K562 (cell line): Measurements from ENCODE around the gene ZNF292. TPM values are rescaled to one million over a fixed set of nuclear protein-coding genes. Genes with fewer than 3 reads are reported as not detected.

Experiments
- ATAC-seq: fragments of 200-7000 bp; cut with Tn5 transposase; 3 replicates; pipeline ENCODE4 v1.9.1; 2020; ENCODE audit warnings: moderate library complexity
- BruUV-seq: library from RNA; stranded (reverse); fragments of 400-500 nt; replicated peaks from 2 replicates; lab custom pipeline; 2021; lab: Mats Ljungman, UMichigan
- CTCF ChIA-PET: fragments of 300-600 bp; formaldehyde crosslinking; extraction: SDS; loops from one replicate; lab custom pipeline; 2021; ENCODE audit warnings: low intra/inter-chr PET ratio; lab: Yijun Ruan, JAX
- POLR2A ChIA-PET: fragments of 300-600, 350-650 bp; sonication (Branson Sonifier 250); formaldehyde crosslinking; extraction: SDS; loops from one replicate; lab custom pipeline; 2021; ENCODE audit warnings: antibody characterized with exemption, inconsistent platforms; lab: Yijun Ruan, JAX
- DNase-seq, 4 experiments: peaks; one replicate each; pipeline versions ENCODE4 v3.0.0 to v3.0.0-alpha.2; 2011 to 2018; ENCODE audit warnings: low spot score in 3 of 4, mixed read lengths in 3 of 4; ENCODE audit errors: extremely low read depth in 1 of 4
- FAIRE-seq: peaks from 2 replicates; lab custom pipeline; 2011; peaks lifted over from hg19 to GRCh38; lab: Jason Lieb, UNC
- H2AFZ ChIP-seq: 2 replicates; pipeline ENCODE4 v1.6.0; 2011; ENCODE audit warnings: low read depth, low read length, control low read depth, inconsistent platforms
- H3K27ac ChIP-seq: fragments of 200-600 bp; 3 replicates; pipeline ENCODE4 v1.8.0; 2011; ENCODE audit warnings: low read depth, mild to moderate bottlenecking, control low read depth, inconsistent platforms, low read length, moderate library complexity, mixed read lengths; ENCODE audit errors: extremely low read depth
- H3K27me3 ChIP-seq, 2 experiments: fragments of 300-600 bp in 1 of 2; 2 replicates in 1 of 2; 3 replicates in 1 of 2; pipeline versions ENCODE4 v1.6.0 to v1.8.0; 2011; ENCODE audit warnings: inconsistent platforms in 2 of 2, low read length in 2 of 2, mild to moderate bottlenecking in 1 of 2, mixed read lengths in 1 of 2, moderate library complexity in 1 of 2; ENCODE audit not compliant: control insufficient read depth in 2 of 2, insufficient read depth in 2 of 2
- H3K36me3 ChIP-seq: fragments of 300-600 bp; 3 replicates; pipeline ENCODE4 v1.8.0; 2011; ENCODE audit warnings: mild to moderate bottlenecking, low read length, inconsistent platforms; ENCODE audit not compliant: control insufficient read depth, insufficient read depth
- H3K4me1 ChIP-seq, 2 experiments: fragments of 200-600 bp in 1 of 2; replicated peaks in 1 of 2; 2 replicates in 1 of 2; 3 replicates in 1 of 2; pipeline versions ENCODE4 v1.5.1 to v1.8.0; 2011; ENCODE audit warnings: inconsistent platforms in 2 of 2, low read length in 2 of 2, mild to moderate bottlenecking in 1 of 2, mixed read lengths in 1 of 2, moderate library complexity in 1 of 2; ENCODE audit not compliant: control insufficient read depth in 2 of 2, insufficient read depth in 2 of 2
- H3K4me2 ChIP-seq: 2 replicates; pipeline ENCODE4 v1.6.1; 2011; ENCODE audit warnings: low read length, control low read depth, inconsistent platforms, mixed read lengths; ENCODE audit not compliant: insufficient read depth
- H3K4me3 ChIP-seq: fragments of 200-600 bp; sonication (generic), shearing (Covaris generic); 2 replicates; pipeline ENCODE4 v1.5.1; 2016; ENCODE audit warnings: control low read depth, inconsistent platforms
- H3K79me2 ChIP-seq: fragments of 200-600 bp; 3 replicates; pipeline ENCODE4 v1.8.0; 2011; ENCODE audit warnings: low read length, inconsistent platforms; ENCODE audit not compliant: control insufficient read depth, insufficient read depth
- H3K9ac ChIP-seq, 2 experiments: 2 replicates each; pipeline versions ENCODE4 v1.6.0 to v1.6.1; 2011; ENCODE audit warnings: low read depth in 2 of 2, low read length in 2 of 2, control low read depth in 1 of 2, inconsistent platforms in 1 of 2, mild to moderate bottlenecking in 1 of 2, mixed read lengths in 1 of 2; ENCODE audit not compliant: insufficient read depth in 1 of 2
- H3K9me1 ChIP-seq: one replicate; pipeline ENCODE4 v1.6.0; 2011; ENCODE audit warnings: inconsistent platforms, mild to moderate bottlenecking, low read length, moderate library complexity; ENCODE audit not compliant: control insufficient read depth, insufficient read depth
- H3K9me3 ChIP-seq: replicated peaks from 2 replicates; pipeline ENCODE4 v1.5.1; 2011; ENCODE audit warnings: low read depth, low read length, inconsistent platforms; ENCODE audit not compliant: control insufficient read depth, insufficient read depth
- H4K20me1 ChIP-seq: replicated peaks from 2 replicates; pipeline ENCODE4 v1.6.1; 2011; ENCODE audit warnings: low read length, inconsistent platforms, mixed read lengths; ENCODE audit not compliant: control insufficient read depth, insufficient read depth
- JUND ChIP-seq, 2 experiments: IDR thresholded peaks; 2 replicates in 1 of 2; 3 replicates in 1 of 2; pipeline ENCODE4 v1.6.1; 2011; ENCODE audit warnings: borderline replicate concordance in 2 of 2, low read depth in 2 of 2, low read length in 2 of 2, improper control_type of control experiment in 1 of 2, missing biosample characterization in 1 of 2, missing genetic modification characterization in 1 of 2, missing genetic modification reagents in 1 of 2
- NFRKB ChIP-seq: fragments of 450-650 bp; IDR thresholded peaks from 2 replicates; pipeline ENCODE4 v1.6.1; 2016; ENCODE audit warnings: low read depth
- SRF ChIP-seq, 2 experiments: fragments of 250-450, 450-650 bp in 1 of 2; sonication (Bioruptor Pico) in 1 of 2; sonication (generic) in 1 of 2; formaldehyde crosslinking; IDR thresholded peaks; 2 replicates each; pipeline versions ENCODE4 v1.5.0 to v1.5.1; 2020 to 2022; ENCODE audit warnings: mild to moderate bottlenecking in 1 of 2, missing genetic modification reagents in 1 of 2
- TRIM24 ChIP-seq, 2 experiments: fragments of 450-650 bp; IDR thresholded peaks; 2 replicates each; pipeline ENCODE4 v1.6.1; 2016
- ZNF263 ChIP-seq: sonication (generic); formaldehyde crosslinking; IDR thresholded peaks from 2 replicates; pipeline ENCODE4 v1.8.0; 2022; ENCODE audit warnings: mild to moderate bottlenecking, missing genetic modification reagents, borderline replicate concordance
- WGBS: fragments of 100-300 bp; shearing (Covaris generic); methylation state at CpG from one replicate; pipeline ENCODE4 v1.1.6; 2016; ENCODE audit warnings: low coverage, mixed read lengths; ENCODE audit not compliant: insufficient coverage; ENCODE audit errors: missing lambda C conversion rate; 5-methylcytosine and 5-hydroxymethylcytosine counted together
- in situ Hi-C: fragments of 300-500 bp; cut with MboI; formaldehyde crosslinking; loops from 4 replicates; pipeline ENCODE4 v1.15.0; 2018; ENCODE audit warnings: inconsistent platforms, mixed read lengths
- intact Hi-C: fragments of 100-400 bp; cut with micrococcal nuclease; formaldehyde crosslinking; loops from 2 replicates; pipeline ENCODE4 v1.14.2; 2022
- polyA plus RNA-seq, 8 experiments: library from polyadenylated mRNA; depleted of rRNA in 4 of 8; stranded (reverse) in 5 of 8; unstranded in 3 of 8; fragments of >200 nt; fragmentation: Nextera tagmentation in 2 of 8; fragmentation: Illumina TruSeq in 1 of 8; extraction: Ambion mirVana in 2 of 8; extraction: Trizol in 1 of 8; gene quantifications; 2 replicates each; pipeline versions ENCODE4 v1.2.1 to v1.2.3, GENCODE V29; 2011 to 2014; ENCODE audit warnings: inconsistent platforms in 1 of 8, missing spikeins in 1 of 8
- total RNA-seq, 7 experiments: library from RNA; depleted of rRNA in 6 of 7; stranded (reverse); fragments of >200 nt in 6 of 7; fragmentation: Illumina TruSeq in 2 of 7; extraction: Trizol in 2 of 7; gene quantifications; 2 replicates each; pipeline versions ENCODE4 v1.2.1 to v1.2.3, GENCODE V29; 2011 to 2021; ENCODE audit warnings: low replicate concordance in 1 of 7
- TF ChIP-seq, protein P1 (sequence below): fragments of 450-650 bp; conservative IDR thresholded peaks from 2 replicates; pipeline ENCODE4 v1.6.1; 2016; ENCODE audit warnings: missing genetic modification characterization, low read depth, mild to moderate bottlenecking, control low read depth, missing compliant biosample characterization
- TF ChIP-seq, protein P2 (sequence below): fragments of 450-650 bp; IDR thresholded peaks from 2 replicates; pipeline ENCODE4 v1.6.1; 2016; ENCODE audit warnings: low read depth

Gene ZNF292
- total and polyA plus RNA-seq, 9 of the 15 experiments (the other 6 are each of a cell fraction or from before 2014, with no cell fraction given) = 4.4 to 17.1 (median 12.8) TPM

DNA sequence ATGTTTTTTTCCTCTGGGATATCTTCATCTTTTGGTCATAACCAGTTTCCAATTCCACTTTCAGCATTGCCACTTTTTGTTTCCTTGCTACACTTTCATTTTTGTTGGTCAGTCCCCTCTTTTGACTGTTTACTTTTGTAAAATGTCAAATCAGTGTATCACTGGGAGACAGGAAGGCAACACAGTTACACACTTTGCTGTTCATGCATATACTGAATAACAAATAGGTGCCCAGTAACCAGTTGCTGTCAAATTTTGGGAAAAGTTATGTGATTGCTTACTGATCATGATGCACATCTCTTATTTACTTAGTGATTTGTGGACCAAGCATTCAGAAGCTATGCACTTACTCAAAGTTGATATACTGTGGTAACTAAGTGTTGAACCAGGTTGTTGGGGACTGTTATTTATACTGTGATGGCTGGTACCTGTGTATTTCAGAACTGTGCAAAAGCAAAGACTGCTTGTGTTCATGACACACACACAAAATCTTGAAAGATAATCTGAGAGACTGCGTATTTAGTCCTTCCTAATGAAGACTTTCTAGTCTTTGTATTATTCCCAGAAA, 41.0 kb downstream of the ZNF292 start:
- H3K27ac ChIP-seq = no peak overlapping the region
- ATAC-seq = no peak
- CTCF ChIA-PET = no interaction called here
- peak; percentile 51 for FAIRE-seq
- no peak overlapping the region for H3K4me2 ChIP-seq
- no TSS peak for BruUV-seq
- no peaks in the 10 kb centered on the region for H3K9me3 ChIP-seq
- no peaks in the 10 kb centered on the region for H3K36me3 ChIP-seq
- 94% methylated on average over 1 of the region's 1 CpG for WGBS
- no peaks in the 10 kb centered on the region for H3K27me3 ChIP-seq
- DNase-seq = no peak
- H3K4me1 ChIP-seq = 0 out of 5 replicates have a peak, but pooled peaks cover 0 to 2% of the 10 kb centered on the region in 2 experiments
- peaks cover 77% of the 10 kb centered on the region for H3K79me2 ChIP-seq
- in situ Hi-C loops = no loop called here
- no peaks in the 10 kb centered on the region for H3K9me1 ChIP-seq
- POLR2A ChIA-PET = no interaction called here
- H4K20me1 ChIP-seq = peaks cover 3% of the 10 kb centered on the region; the same call in 1 of the 2 replicates
- no peak overlapping the region for H3K9ac ChIP-seq
- H3K4me3 ChIP-seq = no peak overlapping the region
- no peak overlapping the region for H2AFZ ChIP-seq
- no peak for TF ChIP-seq JUND (IDR thresholded peaks at IDR 0.05; ENCODE audit: borderline replicate concordance, low read depth, low read length)
- no peak for TF ChIP-seq JUND (tag; IDR thresholded peaks at IDR 0.05; ENCODE audit: borderline replicate concordance, low read depth, low read length)
- TF ChIP-seq TRIM24 (IDR thresholded peaks at IDR 0.05) = no peak
- no peak for TF ChIP-seq ZNF263 (CRISPR knock-in tag)
- TF ChIP-seq, protein P1, sequence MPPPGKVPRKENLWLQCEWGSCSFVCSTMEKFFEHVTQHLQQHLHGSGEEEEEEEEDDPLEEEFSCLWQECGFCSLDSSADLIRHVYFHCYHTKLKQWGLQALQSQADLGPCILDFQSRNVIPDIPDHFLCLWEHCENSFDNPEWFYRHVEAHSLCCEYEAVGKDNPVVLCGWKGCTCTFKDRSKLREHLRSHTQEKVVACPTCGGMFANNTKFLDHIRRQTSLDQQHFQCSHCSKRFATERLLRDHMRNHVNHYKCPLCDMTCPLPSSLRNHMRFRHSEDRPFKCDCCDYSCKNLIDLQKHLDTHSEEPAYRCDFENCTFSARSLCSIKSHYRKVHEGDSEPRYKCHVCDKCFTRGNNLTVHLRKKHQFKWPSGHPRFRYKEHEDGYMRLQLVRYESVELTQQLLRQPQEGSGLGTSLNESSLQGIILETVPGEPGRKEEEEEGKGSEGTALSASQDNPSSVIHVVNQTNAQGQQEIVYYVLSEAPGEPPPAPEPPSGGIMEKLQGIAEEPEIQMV (tag) = no peak
- no peak for TF ChIP-seq SRF (CRISPR knock-in tag; IDR thresholded peaks at IDR 0.05)
- TF ChIP-seq, protein P2, sequence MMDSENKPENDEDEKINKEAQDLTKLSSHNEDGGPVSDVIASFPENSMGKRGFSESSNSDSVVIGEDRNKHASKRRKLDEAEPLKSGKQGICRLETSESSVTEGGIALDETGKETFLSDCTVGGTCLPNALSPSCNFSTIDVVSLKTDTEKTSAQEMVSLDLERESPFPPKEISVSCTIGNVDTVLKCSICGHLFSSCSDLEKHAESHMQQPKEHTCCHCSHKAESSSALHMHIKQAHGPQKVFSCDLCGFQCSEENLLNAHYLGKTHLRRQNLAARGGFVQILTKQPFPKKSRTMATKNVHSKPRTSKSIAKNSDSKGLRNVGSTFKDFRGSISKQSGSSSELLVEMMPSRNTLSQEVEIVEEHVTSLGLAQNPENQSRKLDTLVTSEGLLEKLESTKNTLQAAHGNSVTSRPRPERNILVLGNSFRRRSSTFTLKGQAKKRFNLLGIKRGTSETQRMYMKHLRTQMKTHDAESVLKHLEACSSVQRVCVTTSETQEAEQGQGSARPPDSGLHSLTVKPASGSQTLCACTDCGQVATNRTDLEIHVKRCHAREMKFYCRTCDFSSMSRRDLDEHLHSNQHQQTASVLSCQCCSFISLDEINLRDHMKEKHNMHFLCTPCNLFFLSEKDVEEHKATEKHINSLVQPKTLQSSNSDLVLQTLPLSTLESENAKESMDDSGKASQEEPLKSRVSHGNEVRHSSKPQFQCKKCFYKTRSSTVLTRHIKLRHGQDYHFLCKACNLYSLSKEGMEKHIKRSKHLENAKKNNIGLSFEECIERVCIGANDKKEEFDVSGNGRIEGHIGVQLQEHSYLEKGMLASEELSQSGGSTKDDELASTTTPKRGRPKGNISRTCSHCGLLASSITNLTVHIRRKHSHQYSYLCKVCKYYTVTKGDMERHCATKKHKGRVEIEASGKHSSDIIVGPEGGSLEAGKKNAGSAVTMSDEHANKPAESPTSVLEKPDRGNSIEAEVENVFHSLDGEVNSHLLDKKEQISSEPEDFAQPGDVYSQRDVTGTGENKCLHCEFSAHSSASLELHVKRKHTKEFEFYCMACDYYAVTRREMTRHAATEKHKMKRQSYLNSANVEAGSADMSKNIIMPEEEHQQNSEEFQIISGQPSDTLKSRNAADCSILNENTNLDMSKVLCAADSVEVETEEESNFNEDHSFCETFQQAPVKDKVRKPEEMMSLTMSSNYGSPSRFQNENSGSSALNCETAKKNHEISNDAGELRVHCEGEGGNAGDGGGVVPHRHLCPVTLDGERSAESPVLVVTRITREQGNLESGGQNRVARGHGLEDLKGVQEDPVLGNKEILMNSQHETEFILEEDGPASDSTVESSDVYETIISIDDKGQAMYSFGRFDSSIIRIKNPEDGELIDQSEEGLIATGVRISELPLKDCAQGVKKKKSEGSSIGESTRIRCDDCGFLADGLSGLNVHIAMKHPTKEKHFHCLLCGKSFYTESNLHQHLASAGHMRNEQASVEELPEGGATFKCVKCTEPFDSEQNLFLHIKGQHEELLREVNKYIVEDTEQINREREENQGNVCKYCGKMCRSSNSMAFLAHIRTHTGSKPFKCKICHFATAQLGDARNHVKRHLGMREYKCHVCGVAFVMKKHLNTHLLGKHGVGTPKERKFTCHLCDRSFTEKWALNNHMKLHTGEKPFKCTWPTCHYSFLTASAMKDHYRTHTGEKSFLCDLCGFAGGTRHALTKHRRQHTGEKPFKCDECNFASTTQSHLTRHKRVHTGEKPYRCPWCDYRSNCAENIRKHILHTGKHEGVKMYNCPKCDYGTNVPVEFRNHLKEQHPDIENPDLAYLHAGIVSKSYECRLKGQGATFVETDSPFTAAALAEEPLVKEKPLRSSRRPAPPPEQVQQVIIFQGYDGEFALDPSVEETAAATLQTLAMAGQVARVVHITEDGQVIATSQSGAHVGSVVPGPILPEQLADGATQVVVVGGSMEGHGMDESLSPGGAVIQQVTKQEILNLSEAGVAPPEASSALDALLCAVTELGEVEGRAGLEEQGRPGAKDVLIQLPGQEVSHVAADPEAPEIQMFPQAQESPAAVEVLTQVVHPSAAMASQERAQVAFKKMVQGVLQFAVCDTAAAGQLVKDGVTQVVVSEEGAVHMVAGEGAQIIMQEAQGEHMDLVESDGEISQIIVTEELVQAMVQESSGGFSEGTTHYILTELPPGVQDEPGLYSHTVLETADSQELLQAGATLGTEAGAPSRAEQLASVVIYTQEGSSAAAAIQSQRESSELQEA = no peak
- no peak for TF ChIP-seq NFRKB
- intact Hi-C loops = no loop called here
